HCT116 (cell line): ENCODE measurements around the gene ACTG2. TPM values are rescaled to one million over a fixed set of nuclear protein-coding genes. Genes with fewer than 3 reads are reported as not detected.

Source experiments
- ATAC-seq: fragments of 200-7000 bp; cut with Tn5 transposase; 2 replicates; pipeline ENCODE4 v1.9.1; 2020; ENCODE audit warnings: mild to moderate bottlenecking, moderate library complexity
- BruUV-seq: library from RNA; stranded (reverse); fragments of 400-500 nt; replicated peaks from 2 replicates; lab custom pipeline; 2021; lab: Mats Ljungman, UMichigan
- CTCF ChIA-PET: fragments of 300-600 bp; sonication (Branson Sonifier 250); formaldehyde crosslinking; loops from one replicate; lab custom pipeline; 2021; ENCODE audit warnings: antibody characterized with exemption; lab: Charles Lee
- POLR2A ChIA-PET: fragments of 300-600, 350-600 bp; sonication (Branson Sonifier 250); formaldehyde crosslinking; loops from one replicate; lab custom pipeline; 2021; ENCODE audit warnings: antibody characterized with exemption; lab: Charles Lee
- RAD21 ChIA-PET, 2 experiments: fragments of 300-600 bp; sonication (Branson Sonifier 250); formaldehyde crosslinking; loops; one replicate each; lab custom pipeline; 2023; ENCODE audit warnings: low total read pairs in 2 of 2; ENCODE audit not compliant: uncharacterized antibody in 2 of 2, unreplicated experiment in 2 of 2, low non-redundant PET in 1 of 2; lab: Charles Lee
- DNase-seq: peaks from one replicate; pipeline ENCODE4 v3.0.0-alpha.2; 2010; ENCODE audit warnings: low read depth, low spot score
- H2AFZ ChIP-seq: fragments of 200-600 bp; shearing (Covaris generic), sonication (generic); 2 replicates; pipeline ENCODE4 v1.6.1; 2017; ENCODE audit warnings: low read depth, mixed run types, mixed read lengths, antibody characterized with exemption, low read length; ENCODE audit not compliant: poor library complexity, severe bottlenecking
- H3K27ac ChIP-seq: 2 replicates; pipeline ENCODE4 v1.5.1; 2012; ENCODE audit warnings: low read depth, low read length
- H3K27me3 ChIP-seq: fragments of 200-600 bp; sonication (generic); 2 replicates; pipeline ENCODE4 v1.6.1; 2016; ENCODE audit warnings: mixed run types, low read length, mixed read lengths; ENCODE audit not compliant: insufficient read depth
- H3K36me3 ChIP-seq, 2 experiments: fragments of 200-500 bp in 1 of 2; fragments of 200-600 bp in 1 of 2; sonication (Bioruptor generic) in 1 of 2; sonication (generic) in 1 of 2; 2 replicates each; pipeline versions ENCODE4 v1.5.1 to v1.6.1; 2014 to 2016; ENCODE audit warnings: low read length in 2 of 2, inconsistent platforms in 1 of 2, mixed read lengths in 1 of 2, mixed run types in 1 of 2; ENCODE audit not compliant: insufficient read depth in 2 of 2, control insufficient read depth in 1 of 2
- H3K4me1 ChIP-seq, 2 experiments: fragments of 200-600 bp in 1 of 2; sonication (generic) in 1 of 2; 2 replicates each; pipeline versions ENCODE4 v1.5.1 to v1.6.1; 2012 to 2017; ENCODE audit warnings: low read length in 2 of 2, inconsistent platforms in 1 of 2, mild to moderate bottlenecking in 1 of 2, mixed read lengths in 1 of 2, mixed run types in 1 of 2, moderate library complexity in 1 of 2; ENCODE audit not compliant: insufficient read depth in 2 of 2, control insufficient read depth in 1 of 2
- H3K4me2 ChIP-seq: fragments of 200-600 bp; sonication (generic); 2 replicates; pipeline ENCODE4 v1.6.1; 2017; ENCODE audit warnings: mixed run types, low read length, mixed read lengths
- H3K4me3 ChIP-seq, 2 experiments: fragments of 200-600 bp in 1 of 2; sonication (generic) in 1 of 2; replicated peaks in 1 of 2; 2 replicates each; pipeline ENCODE4 v1.5.1; 2011 to 2016; ENCODE audit warnings: low read length in 2 of 2, control low read depth in 1 of 2, low read depth in 1 of 2, mild to moderate bottlenecking in 1 of 2, mixed read lengths in 1 of 2, mixed run types in 1 of 2
- H3K79me2 ChIP-seq: fragments of 200-600 bp; sonication (generic); 2 replicates; pipeline ENCODE4 v1.6.1; 2017; ENCODE audit warnings: mild to moderate bottlenecking, mixed run types, low read length, moderate library complexity, mixed read lengths; ENCODE audit not compliant: insufficient read depth
- H3K9ac ChIP-seq: fragments of 200-600 bp; sonication (generic); 2 replicates; pipeline ENCODE4 v1.6.1; 2016; ENCODE audit warnings: low read length, mixed read lengths
- H3K9me2 ChIP-seq: fragments of 200-600 bp; sonication (generic), shearing (Covaris generic); 2 replicates; pipeline ENCODE4 v1.6.1; 2017; ENCODE audit warnings: mixed run types, mild to moderate bottlenecking, moderate library complexity; ENCODE audit not compliant: insufficient read depth
- H3K9me3 ChIP-seq, 2 experiments: fragments of 200-500 bp in 1 of 2; fragments of 200-600 bp in 1 of 2; sonication (Bioruptor generic) in 1 of 2; sonication (generic) in 1 of 2; 2 replicates each; pipeline ENCODE4 v1.6.1; 2014 to 2017; ENCODE audit warnings: low read length in 2 of 2, mixed read lengths in 2 of 2, inconsistent platforms in 1 of 2, low read depth in 1 of 2, mild to moderate bottlenecking in 1 of 2, mixed run types in 1 of 2, moderate library complexity in 1 of 2; ENCODE audit not compliant: control insufficient read depth in 1 of 2, insufficient read depth in 1 of 2
- H4K20me1 ChIP-seq: fragments of 200-600 bp; sonication (generic), shearing (Covaris generic); 2 replicates; pipeline ENCODE4 v1.6.1; 2017; ENCODE audit warnings: mixed run types, mild to moderate bottlenecking, moderate library complexity; ENCODE audit not compliant: insufficient read depth
- EZH2 ChIP-seq: fragments of 200-600 bp; sonication (generic); IDR thresholded peaks from 2 replicates; pipeline ENCODE4 v1.6.1; 2017; ENCODE audit warnings: antibody characterized with exemption, mixed run types
- EZH2phosphoT487 ChIP-seq: fragments of 200-600 bp; IDR thresholded peaks from 2 replicates; pipeline ENCODE4 v1.6.1; 2018; ENCODE audit warnings: antibody characterized with exemption, borderline replicate concordance
- FOSL1 ChIP-seq: IDR thresholded peaks from 2 replicates; pipeline ENCODE4 v1.6.1; 2012; ENCODE audit warnings: low read depth
- JUND ChIP-seq: IDR thresholded peaks from 2 replicates; pipeline ENCODE4 v1.6.1; 2012
- POLR2A ChIP-seq: IDR thresholded peaks from 2 replicates; pipeline ENCODE4 v1.7.0; 2011; ENCODE audit warnings: borderline replicate concordance; ENCODE audit not compliant: insufficient read depth, insufficient read length; ENCODE audit errors: extremely low read depth
- SIN3A ChIP-seq: IDR thresholded peaks from 2 replicates; pipeline ENCODE4 v1.6.1; 2012; ENCODE audit warnings: low read depth
- ZNF274 ChIP-seq: fragments of 200-500 bp; sonication (Bioruptor generic); IDR thresholded peaks from 2 replicates; pipeline ENCODE4 v1.6.1; 2014; ENCODE audit warnings: mild to moderate bottlenecking, low read depth, low read length, inconsistent platforms
- intact Hi-C: fragments of 100-400 bp; cut with micrococcal nuclease; formaldehyde crosslinking; loops from 2 replicates; pipeline ENCODE4 v1.10.0; 2022
- total RNA-seq: library from RNA; stranded (reverse); gene quantifications from one replicate; pipeline ENCODE4 v1.2.1, GENCODE V29; 2021; ENCODE audit not compliant: unreplicated experiment
- TF ChIP-seq, protein P1 (sequence below): IDR thresholded peaks from 2 replicates; pipeline ENCODE4 v1.6.1; 2012; ENCODE audit warnings: low read depth
- TF ChIP-seq, protein P2 (sequence below): IDR thresholded peaks from 2 replicates; pipeline ENCODE4 v1.6.1; 2011; ENCODE audit warnings: mild to moderate bottlenecking, low read length, moderate library complexity; ENCODE audit not compliant: insufficient replicate concordance; ENCODE audit errors: extremely low read depth

The ACTG2 gene
- total RNA-seq, 1 experiment from 2014 or later, result 0.89 TPM

DNA sequence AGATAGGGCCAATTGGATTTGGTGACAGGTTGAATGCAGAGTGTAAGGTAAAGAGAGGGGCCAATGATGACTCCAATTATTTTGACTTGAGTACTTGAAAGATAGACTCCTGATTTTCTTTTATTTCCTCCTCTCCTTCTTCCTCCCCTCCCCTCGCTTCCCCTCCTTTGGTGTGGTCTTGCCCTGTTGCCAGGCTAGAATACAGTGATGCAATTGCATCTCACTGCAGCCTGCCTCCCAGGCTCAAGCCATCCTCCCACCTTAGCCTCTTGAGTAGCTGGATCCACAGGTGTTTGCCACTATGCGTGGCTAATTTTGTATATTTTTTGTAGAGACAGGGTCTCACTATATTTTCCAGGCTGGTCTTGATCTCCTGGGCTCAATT lies 36.1 kb downstream of the ACTG2 start:
- intact Hi-C loops, result no loop called here
- TF ChIP-seq, protein P1, sequence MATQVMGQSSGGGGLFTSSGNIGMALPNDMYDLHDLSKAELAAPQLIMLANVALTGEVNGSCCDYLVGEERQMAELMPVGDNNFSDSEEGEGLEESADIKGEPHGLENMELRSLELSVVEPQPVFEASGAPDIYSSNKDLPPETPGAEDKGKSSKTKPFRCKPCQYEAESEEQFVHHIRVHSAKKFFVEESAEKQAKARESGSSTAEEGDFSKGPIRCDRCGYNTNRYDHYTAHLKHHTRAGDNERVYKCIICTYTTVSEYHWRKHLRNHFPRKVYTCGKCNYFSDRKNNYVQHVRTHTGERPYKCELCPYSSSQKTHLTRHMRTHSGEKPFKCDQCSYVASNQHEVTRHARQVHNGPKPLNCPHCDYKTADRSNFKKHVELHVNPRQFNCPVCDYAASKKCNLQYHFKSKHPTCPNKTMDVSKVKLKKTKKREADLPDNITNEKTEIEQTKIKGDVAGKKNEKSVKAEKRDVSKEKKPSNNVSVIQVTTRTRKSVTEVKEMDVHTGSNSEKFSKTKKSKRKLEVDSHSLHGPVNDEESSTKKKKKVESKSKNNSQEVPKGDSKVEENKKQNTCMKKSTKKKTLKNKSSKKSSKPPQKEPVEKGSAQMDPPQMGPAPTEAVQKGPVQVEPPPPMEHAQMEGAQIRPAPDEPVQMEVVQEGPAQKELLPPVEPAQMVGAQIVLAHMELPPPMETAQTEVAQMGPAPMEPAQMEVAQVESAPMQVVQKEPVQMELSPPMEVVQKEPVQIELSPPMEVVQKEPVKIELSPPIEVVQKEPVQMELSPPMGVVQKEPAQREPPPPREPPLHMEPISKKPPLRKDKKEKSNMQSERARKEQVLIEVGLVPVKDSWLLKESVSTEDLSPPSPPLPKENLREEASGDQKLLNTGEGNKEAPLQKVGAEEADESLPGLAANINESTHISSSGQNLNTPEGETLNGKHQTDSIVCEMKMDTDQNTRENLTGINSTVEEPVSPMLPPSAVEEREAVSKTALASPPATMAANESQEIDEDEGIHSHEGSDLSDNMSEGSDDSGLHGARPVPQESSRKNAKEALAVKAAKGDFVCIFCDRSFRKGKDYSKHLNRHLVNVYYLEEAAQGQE, result no peak
- TF ChIP-seq JUND, result no peak
- no peak for TF ChIP-seq EZH2phosphoT487
- TF ChIP-seq FOSL1, result no peak
- no peak for TF ChIP-seq SIN3A
- no peak for TF ChIP-seq POLR2A
- TF ChIP-seq ZNF274, result no peak
- TF ChIP-seq EZH2, result no peak
- TF ChIP-seq, protein P2, sequence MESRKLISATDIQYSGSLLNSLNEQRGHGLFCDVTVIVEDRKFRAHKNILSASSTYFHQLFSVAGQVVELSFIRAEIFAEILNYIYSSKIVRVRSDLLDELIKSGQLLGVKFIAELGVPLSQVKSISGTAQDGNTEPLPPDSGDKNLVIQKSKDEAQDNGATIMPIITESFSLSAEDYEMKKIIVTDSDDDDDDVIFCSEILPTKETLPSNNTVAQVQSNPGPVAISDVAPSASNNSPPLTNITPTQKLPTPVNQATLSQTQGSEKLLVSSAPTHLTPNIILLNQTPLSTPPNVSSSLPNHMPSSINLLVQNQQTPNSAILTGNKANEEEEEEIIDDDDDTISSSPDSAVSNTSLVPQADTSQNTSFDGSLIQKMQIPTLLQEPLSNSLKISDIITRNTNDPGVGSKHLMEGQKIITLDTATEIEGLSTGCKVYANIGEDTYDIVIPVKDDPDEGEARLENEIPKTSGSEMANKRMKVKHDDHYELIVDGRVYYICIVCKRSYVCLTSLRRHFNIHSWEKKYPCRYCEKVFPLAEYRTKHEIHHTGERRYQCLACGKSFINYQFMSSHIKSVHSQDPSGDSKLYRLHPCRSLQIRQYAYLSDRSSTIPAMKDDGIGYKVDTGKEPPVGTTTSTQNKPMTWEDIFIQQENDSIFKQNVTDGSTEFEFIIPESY, result no peak
- RAD21 ChIA-PET, result no interaction called here
- H2AFZ ChIP-seq, result no peak overlapping the region
- no peak overlapping the region for H3K4me2 ChIP-seq
- ATAC-seq (no peak), DNase-seq (no peak)
- H3K9ac ChIP-seq, result no peak overlapping the region
- H4K20me1 ChIP-seq, result peaks cover 9% of the 10 kb centered on the region; the same call in 1 of the 2 replicates
- H3K79me2 ChIP-seq, result peaks cover 71% of the 10 kb centered on the region
- peaks cover 10 to 17% of the 10 kb centered on the region in 2 experiments; a peak in 3 of 4 replicates for H3K4me1 ChIP-seq
- CTCF ChIA-PET, result no interaction called here
- no peak overlapping the region for H3K27ac ChIP-seq
- H3K4me3 ChIP-seq, result no peak overlapping the region
- no TSS peak for BruUV-seq
- H3K9me2 ChIP-seq, result no peaks in the 10 kb centered on the region
- H3K27me3 ChIP-seq, result no peaks in the 10 kb centered on the region
- POLR2A ChIA-PET, result no interaction called here
- H3K36me3 ChIP-seq, result peaks cover 10 to 11% of the 10 kb centered on the region in 2 experiments; a peak in 2 of 4 replicates
- no peaks in the 10 kb centered on the region for H3K9me3 ChIP-seq
